NB4 (cell line): Measurements from ENCODE around the gene CUTA.
"Not testable (repeated sequence)": the region's sequence is repeated elsewhere in the genome, so short reads cannot be mapped to it uniquely, and the experiment has no call there.

Experiments
- DNase-seq: peaks from one replicate; pipeline ENCODE4 v3.0.0; 2010; ENCODE audit warnings: low read depth
- H3K4me3 ChIP-seq: one replicate; pipeline ENCODE4 v1.5.1; 2011; ENCODE audit warnings: mild to moderate bottlenecking, low read depth, low read length, moderate library complexity
- MYC ChIP-seq: IDR thresholded peaks from 2 replicates; pipeline ENCODE4 v1.6.1; 2011; ENCODE audit warnings: low read depth, low read length
- POLR2A ChIP-seq: IDR thresholded peaks from 2 replicates; pipeline ENCODE4 v1.6.1; 2011; ENCODE audit warnings: mild to moderate bottlenecking; ENCODE audit not compliant: insufficient read length; ENCODE audit errors: extremely low read depth
- TF ChIP-seq, protein P1 (sequence below): IDR thresholded peaks from 2 replicates; pipeline ENCODE4 v1.6.1; 2011; ENCODE audit warnings: low read depth, low read length
- TF ChIP-seq, protein P2 (sequence below): IDR thresholded peaks from one replicate; pipeline ENCODE4 v1.5.1; 2012; ENCODE audit warnings: low read depth, low read length

The CUTA gene

DNA sequence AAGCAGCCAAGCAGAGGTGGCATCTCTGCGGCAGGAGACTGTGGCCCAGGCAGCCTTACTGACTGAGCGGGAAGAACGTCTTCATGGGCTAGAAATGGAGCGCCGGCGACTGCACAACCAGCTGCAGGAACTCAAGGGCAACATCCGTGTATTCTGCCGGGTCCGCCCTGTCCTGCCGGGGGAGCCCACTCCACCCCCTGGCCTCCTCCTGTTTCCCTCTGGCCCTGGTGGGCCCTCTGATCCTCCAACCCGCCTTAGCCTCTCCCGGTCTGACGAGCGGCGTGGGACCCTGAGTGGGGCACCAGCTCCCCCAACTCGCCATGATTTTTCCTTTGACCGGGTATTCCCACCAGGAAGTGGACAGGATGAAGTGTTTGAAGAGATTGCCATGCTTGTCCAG, 13.0 kb downstream of the CUTA start:
- TF ChIP-seq, protein P1, sequence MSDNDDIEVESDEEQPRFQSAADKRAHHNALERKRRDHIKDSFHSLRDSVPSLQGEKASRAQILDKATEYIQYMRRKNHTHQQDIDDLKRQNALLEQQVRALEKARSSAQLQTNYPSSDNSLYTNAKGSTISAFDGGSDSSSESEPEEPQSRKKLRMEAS, result no peak
- TF ChIP-seq MYC, result no peak
- TF ChIP-seq, protein P2, sequence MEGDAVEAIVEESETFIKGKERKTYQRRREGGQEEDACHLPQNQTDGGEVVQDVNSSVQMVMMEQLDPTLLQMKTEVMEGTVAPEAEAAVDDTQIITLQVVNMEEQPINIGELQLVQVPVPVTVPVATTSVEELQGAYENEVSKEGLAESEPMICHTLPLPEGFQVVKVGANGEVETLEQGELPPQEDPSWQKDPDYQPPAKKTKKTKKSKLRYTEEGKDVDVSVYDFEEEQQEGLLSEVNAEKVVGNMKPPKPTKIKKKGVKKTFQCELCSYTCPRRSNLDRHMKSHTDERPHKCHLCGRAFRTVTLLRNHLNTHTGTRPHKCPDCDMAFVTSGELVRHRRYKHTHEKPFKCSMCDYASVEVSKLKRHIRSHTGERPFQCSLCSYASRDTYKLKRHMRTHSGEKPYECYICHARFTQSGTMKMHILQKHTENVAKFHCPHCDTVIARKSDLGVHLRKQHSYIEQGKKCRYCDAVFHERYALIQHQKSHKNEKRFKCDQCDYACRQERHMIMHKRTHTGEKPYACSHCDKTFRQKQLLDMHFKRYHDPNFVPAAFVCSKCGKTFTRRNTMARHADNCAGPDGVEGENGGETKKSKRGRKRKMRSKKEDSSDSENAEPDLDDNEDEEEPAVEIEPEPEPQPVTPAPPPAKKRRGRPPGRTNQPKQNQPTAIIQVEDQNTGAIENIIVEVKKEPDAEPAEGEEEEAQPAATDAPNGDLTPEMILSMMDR, result no peak

DNA sequence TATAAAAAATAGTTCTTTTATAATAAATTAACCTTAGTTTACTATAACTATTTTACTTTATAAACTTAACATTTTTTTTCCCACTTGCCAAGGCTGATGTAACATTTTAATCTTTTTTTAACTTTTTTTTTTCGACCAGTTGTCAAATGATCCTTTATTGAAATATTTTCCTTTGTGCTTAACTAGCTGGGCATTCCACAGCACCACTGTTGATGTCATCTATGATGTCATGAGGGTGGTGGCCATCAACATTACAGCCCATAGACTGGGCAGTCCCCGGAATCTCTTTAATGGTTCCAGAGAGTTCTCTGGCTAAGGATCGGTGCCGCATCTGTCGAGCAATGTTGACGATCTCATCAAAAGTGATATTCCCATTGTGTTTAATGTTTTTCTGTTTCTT, 18.0 kb downstream of the CUTA start:
- not testable (repeated sequence) for DNase-seq, H3K4me3 ChIP-seq

More for the DNA sequence above, 13.0 kb downstream of the CUTA start:
- no peak overlapping the region for H3K4me3 ChIP-seq
- no peak for DNase-seq

DNA sequence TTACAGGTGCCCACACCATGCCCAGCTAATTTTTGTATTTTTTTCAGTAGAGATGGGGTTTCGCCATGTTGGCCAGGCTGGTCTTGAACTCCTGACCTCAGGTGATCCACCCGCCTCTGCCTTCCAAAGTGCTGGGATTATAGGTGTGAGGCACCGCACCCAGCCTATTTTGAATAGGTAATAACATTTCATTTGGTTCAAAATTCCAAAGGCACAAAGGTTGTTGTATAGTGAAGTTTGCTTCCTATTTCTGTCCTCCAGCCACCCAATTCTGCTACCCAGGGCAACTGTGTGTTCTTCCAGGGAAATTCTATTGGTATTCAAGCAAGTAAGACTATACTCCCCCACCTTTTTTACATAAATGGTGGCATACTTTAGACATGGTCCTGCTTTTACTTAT, 19.3 kb downstream of the CUTA start:
- not testable (repeated sequence) for DNase-seq, H3K4me3 ChIP-seq

DNA sequence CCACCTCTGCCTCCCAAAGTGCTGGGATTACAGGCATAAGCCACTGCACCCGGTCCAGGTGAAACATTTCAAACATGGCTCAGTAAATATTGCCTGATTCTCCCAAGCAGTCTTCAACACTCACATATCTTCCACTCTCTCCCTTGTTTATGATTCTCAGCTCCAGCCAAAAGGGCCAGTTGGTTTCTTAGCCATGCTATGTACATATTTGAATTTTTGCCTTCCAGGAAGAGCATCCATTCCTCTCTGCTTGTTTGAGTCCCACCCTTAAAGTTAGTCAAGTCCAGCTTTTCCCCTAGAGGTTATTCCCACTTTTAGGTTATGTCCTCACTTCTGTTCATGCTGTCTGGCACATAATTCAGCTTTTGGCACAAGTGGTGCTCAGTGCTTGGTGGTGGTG, 20.4 kb downstream of the CUTA start:
- no peak for DNase-seq
- TF ChIP-seq, protein P2, result no peak
- no peak for TF ChIP-seq MYC
- no peak for TF ChIP-seq POLR2A
- TF ChIP-seq, protein P1, result no peak
- no peak overlapping the region for H3K4me3 ChIP-seq

DNA sequence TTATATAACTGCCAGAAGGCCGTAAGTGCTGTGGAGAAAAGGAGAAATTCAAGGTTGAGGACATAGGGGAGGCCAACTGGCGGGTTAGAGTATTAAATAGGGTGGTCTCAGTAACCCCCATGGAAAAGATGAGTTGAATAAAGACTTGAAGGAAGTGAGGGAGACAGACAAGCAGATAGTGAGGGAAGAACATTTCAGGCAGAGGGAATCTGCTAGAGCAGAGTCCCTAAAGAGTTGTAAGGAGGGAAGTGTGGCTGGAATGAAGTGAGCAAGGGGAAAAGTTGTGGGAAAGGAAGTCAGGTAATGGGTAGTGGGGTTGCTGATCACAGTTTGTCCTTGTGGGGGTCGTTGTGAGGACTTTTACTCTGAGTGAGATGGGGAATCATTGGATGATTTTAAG, 24.9 kb downstream of the CUTA start:
- DNase-seq, result no peak
- TF ChIP-seq, protein P2, result no peak
- TF ChIP-seq POLR2A, result no peak
- peak overlapping the region; percentile 90 for H3K4me3 ChIP-seq

DNA sequence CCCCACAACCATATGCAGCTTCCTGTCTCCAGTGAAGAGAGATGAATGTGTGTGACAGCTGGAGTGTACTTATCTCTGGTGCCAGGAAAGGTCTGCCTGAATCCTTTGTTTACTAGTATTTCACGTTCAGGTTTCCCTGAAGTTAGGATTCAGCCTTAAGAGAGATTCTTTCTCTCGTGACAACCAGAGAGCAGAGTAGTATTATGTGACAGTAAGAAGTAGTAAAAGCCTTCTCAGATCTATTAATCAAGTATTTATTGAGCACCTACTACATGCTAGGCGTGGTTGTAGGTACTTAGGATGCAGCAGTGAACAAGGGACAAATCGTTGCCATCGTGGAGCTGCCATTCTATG, 25.3 kb downstream of the CUTA start:
- no peak for TF ChIP-seq POLR2A
- TF ChIP-seq, protein P1, result no peak
- TF ChIP-seq, protein P2, result no peak
- no peak for TF ChIP-seq MYC
- peak; percentile 13 for DNase-seq
- H3K4me3 ChIP-seq, result peak overlapping the region; percentile 90

DNA sequence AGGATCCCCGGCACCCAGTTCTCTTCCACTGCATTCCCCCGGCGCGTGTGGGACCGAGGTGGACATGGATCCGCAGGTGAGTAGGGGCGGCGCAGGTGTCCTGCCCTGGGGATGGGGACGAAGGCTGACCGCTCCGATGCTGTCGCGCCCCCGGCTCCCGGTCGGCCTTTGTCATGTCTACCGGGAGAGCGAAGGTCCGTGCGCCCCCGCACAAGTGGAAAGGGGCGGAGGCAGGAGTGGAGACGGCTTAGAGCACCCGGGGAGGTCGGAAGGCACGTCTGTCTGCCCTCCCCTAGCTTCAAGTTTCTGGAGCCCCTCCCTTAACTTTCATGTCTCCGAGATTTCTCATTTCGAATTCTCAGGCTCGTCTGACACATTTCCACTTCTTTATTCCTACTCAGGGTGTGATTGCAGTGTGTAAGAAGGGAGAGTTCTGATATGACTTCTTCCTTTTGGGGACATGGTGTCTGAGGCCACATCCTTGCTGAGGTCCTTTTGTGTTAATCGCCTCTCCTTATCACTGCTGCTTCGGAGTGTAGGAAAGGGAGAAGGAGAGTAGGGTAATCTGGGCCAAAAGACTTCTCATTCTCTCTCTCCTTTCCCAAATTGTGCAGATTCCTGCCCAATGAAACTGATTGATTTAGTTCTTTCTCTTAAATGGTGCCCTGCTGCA, 25.8 kb downstream of the CUTA start:
- TF ChIP-seq, protein P1, result no peak
- TF ChIP-seq, protein P2, result no peak
- TF ChIP-seq MYC (no peak), POLR2A (no peak)
- peak; percentile 47 for DNase-seq
- peak overlapping the region; percentile 90 for H3K4me3 ChIP-seq
